Cardiac fibroblast (primary cell): ENCODE results near the gene MAOA.

Experiments
- DNase-seq, 2 donors: peaks; one replicate each; pipeline versions ENCODE4 v3.0.0 to v3.0.0-alpha.2; 2010; ENCODE audit warnings: low read depth in 2 of 2
- H3K4me3 ChIP-seq, 2 donors: replicated peaks in 1 of 2; 1 replicate in 1 of 2; 2 replicates in 1 of 2; pipeline ENCODE4 v1.5.1; 2011; ENCODE audit warnings: low read depth in 2 of 2, low read length in 2 of 2, mild to moderate bottlenecking in 2 of 2, moderate library complexity in 1 of 2
- TF ChIP-seq, protein P1 (sequence below): IDR thresholded peaks from one replicate; pipeline ENCODE4 v1.5.1; 2011; ENCODE audit warnings: low read depth, mild to moderate bottlenecking, low read length, inconsistent platforms

Gene MAOA

DNA sequence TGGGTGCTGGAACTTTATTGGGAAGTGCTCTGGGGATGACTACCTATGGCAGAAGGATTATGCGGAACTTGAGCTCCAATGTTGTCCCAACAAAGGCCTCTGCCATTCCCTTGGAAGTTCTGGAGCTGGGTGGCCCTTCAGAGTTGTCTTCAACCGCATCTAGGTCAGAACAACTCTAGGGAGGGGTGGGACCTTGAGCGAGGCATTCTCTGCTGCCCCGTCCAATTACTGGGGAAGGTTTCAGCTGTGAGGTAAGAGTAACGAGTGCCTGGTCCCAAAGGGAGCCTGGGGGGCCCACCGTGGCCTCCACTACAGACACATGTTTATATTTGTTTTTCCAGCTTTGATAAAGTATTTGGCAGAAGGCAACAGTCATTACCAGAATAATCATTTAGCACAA is 79.4 kb downstream of the MAOA start:
- H3K4me3 ChIP-seq: no peak overlapping the region
- no peak for DNase-seq
- TF ChIP-seq, protein P1, sequence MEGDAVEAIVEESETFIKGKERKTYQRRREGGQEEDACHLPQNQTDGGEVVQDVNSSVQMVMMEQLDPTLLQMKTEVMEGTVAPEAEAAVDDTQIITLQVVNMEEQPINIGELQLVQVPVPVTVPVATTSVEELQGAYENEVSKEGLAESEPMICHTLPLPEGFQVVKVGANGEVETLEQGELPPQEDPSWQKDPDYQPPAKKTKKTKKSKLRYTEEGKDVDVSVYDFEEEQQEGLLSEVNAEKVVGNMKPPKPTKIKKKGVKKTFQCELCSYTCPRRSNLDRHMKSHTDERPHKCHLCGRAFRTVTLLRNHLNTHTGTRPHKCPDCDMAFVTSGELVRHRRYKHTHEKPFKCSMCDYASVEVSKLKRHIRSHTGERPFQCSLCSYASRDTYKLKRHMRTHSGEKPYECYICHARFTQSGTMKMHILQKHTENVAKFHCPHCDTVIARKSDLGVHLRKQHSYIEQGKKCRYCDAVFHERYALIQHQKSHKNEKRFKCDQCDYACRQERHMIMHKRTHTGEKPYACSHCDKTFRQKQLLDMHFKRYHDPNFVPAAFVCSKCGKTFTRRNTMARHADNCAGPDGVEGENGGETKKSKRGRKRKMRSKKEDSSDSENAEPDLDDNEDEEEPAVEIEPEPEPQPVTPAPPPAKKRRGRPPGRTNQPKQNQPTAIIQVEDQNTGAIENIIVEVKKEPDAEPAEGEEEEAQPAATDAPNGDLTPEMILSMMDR: no peak

DNA sequence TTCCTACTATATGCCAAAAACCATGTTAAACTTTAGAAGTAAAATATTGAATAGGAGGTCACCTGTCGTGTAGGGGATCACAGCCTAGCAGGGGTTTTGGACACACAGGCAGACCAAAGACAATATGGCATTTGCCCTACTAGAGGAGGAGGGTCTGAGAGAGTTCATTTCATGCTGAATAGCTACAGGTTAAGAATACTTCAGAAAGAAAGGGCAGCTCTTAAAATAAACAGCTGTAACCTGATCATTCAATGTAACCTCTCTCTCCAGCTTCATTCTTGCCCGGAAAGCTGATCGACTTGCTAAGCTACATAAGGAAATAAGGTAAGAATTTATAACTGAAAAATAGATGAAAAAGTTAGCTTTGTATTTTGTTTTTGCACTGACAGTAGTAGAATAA is 79.9 kb downstream of the MAOA start:
- TF ChIP-seq, protein P1: no peak
- no peak overlapping the region for H3K4me3 ChIP-seq
- DNase-seq: no peak

DNA sequence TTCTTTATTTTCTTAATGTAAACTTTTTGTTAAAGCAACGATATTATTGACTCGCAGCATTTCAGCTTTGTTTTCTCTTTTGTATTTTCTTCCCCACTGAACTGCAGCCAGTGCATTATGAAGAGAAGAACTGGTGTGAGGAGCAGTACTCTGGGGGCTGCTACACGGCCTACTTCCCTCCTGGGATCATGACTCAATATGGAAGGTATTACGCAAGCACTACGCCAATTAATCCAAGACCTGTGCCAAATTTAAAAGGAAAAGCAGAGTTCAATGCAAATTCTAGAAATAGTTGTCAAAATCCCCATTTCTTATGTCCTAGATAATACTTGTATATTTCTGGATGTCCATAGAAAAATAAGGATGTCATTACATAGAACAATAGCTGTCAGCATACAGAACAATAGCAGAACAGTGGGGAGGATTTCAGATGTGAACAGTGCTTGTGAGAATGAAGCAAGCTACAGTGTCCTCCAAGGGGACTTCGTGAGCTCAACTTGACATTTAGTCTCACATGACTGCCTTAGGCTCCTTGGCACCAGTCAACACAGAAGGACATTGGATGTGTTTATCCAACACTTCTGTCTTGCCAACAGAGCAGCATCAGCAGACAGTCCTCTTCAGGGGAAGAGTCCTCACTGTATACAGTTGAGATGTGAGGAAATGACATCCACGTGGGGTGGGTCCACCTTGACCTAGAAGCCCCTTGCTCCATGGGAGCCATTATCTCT is 85.9 kb downstream of the MAOA start:
- H3K4me3 ChIP-seq: no peak overlapping the region
- DNase-seq: peak; percentile 77 to 85
- TF ChIP-seq, protein P1: no peak

DNA sequence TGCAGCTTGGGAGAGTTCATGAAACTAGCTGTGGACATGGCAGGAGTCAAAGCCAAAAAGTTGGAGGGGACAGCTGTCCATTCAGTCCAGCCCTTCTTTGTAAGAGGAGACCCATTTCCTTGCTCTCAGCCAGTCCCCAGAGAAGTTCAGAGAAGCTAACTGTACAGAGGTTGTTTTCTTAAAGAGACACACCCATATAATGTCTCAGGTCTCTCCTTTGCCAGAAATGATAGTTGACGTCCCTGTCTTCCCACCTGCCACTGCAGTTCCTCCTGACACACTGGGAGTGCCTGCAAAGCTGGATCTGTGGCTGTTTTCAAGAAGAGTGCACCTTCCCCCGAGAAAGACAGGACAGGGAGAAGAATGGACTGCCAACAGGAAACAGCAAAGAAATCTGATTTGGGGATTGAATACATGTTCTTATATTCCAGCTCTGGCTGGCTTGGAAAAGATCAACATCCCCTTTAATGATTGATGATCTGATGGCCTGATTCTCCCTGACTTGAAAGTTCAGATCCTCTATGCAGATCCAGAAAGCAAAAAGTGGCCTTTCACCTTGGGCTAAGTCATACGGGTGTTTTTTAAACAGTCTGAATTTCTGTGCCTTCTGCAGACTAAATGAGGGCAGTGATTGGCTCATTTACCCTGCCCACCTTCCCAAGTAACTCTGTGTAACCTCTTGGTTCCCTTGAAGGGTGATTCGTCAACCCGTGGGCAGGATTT is 87.2 kb downstream of the MAOA start:
- TF ChIP-seq, protein P1: no peak
- no peak for DNase-seq
- no peak overlapping the region for H3K4me3 ChIP-seq

DNA sequence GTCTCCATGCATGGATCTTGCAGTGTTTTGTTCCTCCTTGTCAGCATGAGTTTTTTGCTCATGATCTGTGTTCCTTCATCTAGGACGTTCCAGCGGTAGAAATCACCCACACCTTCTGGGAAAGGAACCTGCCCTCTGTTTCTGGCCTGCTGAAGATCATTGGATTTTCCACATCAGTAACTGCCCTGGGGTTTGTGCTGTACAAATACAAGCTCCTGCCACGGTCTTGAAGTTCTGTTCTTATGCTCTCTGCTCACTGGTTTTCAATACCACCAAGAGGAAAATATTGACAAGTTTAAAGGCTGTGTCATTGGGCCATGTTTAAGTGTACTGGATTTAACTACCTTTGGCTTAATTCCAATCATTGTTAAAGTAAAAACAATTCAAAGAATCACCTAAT is 88.2 kb downstream of the MAOA start:
- H3K4me3 ChIP-seq: no peak overlapping the region
- TF ChIP-seq, protein P1: no peak
- no peak for DNase-seq

DNA sequence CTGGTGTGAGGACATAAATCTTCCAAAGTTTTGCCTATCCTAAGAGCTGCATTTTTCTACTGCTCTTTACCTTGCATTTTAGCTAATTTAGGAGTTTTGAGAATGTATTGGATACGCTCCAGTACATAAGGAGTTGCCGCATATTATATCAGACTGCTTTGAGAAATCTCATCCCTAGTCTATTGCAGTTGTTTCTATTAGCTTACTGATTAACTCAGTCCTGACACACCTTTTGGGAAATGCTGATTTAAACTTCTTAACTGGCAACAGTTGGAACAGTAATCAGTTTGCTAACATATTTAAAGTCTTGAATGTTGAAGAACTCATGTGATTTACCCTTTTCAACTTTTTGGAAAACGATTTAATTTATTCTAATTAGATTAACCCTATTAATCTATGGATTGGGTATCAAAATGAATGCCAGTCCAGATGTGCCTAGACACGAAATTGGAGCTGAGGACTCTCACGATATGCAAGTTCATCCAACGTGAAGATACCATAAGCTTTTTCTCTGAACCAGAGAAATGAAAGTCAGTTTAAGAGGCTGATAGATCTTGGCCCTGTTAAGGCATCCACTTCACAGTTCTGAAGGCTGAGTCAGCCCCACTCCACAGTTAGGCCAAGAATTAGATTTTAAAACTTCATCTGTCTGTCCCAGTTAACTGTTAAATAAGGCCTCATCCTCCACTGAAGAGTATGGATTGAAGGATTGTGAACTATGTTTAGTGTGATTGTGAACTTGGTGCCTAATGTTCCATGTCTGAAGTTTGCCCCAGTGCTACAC is 90.0 kb downstream of the MAOA start:
- H3K4me3 ChIP-seq: no peak overlapping the region
- peak in 1 of 2 donors; percentile 5 for DNase-seq
- TF ChIP-seq, protein P1: no peak
